Measurements from ENCODE around the gene UBAC2.

GRCh38 chr13:99362362-99362761, 161.7 kb downstream of the UBAC2 start:
- TF ChIP-seq, protein P1, sequence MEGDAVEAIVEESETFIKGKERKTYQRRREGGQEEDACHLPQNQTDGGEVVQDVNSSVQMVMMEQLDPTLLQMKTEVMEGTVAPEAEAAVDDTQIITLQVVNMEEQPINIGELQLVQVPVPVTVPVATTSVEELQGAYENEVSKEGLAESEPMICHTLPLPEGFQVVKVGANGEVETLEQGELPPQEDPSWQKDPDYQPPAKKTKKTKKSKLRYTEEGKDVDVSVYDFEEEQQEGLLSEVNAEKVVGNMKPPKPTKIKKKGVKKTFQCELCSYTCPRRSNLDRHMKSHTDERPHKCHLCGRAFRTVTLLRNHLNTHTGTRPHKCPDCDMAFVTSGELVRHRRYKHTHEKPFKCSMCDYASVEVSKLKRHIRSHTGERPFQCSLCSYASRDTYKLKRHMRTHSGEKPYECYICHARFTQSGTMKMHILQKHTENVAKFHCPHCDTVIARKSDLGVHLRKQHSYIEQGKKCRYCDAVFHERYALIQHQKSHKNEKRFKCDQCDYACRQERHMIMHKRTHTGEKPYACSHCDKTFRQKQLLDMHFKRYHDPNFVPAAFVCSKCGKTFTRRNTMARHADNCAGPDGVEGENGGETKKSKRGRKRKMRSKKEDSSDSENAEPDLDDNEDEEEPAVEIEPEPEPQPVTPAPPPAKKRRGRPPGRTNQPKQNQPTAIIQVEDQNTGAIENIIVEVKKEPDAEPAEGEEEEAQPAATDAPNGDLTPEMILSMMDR (IDR thresholded peaks at IDR 0.05) = no peak
- no peak for TF ChIP-seq POLR2A (IDR thresholded peaks at IDR 0.05)

Data from heart left ventricle (tissue), 13 donors.